GM12878 (cell line): ENCODE measurements around the gene GAD2. TPM values are rescaled to one million over a fixed set of nuclear protein-coding genes. Genes with fewer than 3 reads are reported as not detected.

Experiments
- ATAC-seq: fragments of 200-7000 bp; cut with Tn5 transposase; 3 replicates; pipeline ENCODE4 v1.9.1; 2020; ENCODE audit warnings: mild to moderate bottlenecking, moderate library complexity
- BruUV-seq: library from RNA; stranded (reverse); fragments of 400-500 nt; replicated peaks from 2 replicates; lab custom pipeline; 2021; lab: Mats Ljungman, UMichigan
- CTCF ChIA-PET: fragments of 300-600 bp; sonication (Branson Sonifier 250); formaldehyde crosslinking; extraction: SDS; loops from one replicate; lab custom pipeline; 2021; ENCODE audit warnings: inconsistent platforms; lab: Yijun Ruan, JAX
- POLR2A ChIA-PET: fragments of 350-600 bp; formaldehyde crosslinking; extraction: SDS; loops from one replicate; lab custom pipeline; 2021; ENCODE audit warnings: inconsistent platforms; lab: Charles Lee
- RAD21 ChIA-PET: fragments of 300-600 bp; sonication (Branson Sonifier 250); formaldehyde crosslinking; loops from one replicate; lab custom pipeline; 2023; ENCODE audit warnings: antibody characterized with exemption; ENCODE audit not compliant: unreplicated experiment; lab: Charles Lee
- SMC1A ChIA-PET: fragments of 300-600 bp; sonication (Branson Sonifier 250); formaldehyde crosslinking; loops from one replicate; lab custom pipeline; 2023; ENCODE audit not compliant: unreplicated experiment, uncharacterized antibody; lab: Charles Lee
- DNase-seq: peaks from one replicate; pipeline ENCODE4 v3.0.0-alpha.2; 2011; ENCODE audit warnings: low read depth, low spot score
- FAIRE-seq: peaks from 3 replicates; lab custom pipeline; 2011; peaks lifted over from hg19 to GRCh38; lab: Jason Lieb, UNC
- H2AFZ ChIP-seq: 2 replicates; pipeline ENCODE4 v1.6.0; 2011; ENCODE audit warnings: low read depth, low read length, control low read depth; ENCODE audit not compliant: control insufficient read depth
- H3K27ac ChIP-seq: 2 replicates; pipeline ENCODE4 v1.5.1; 2011; ENCODE audit warnings: control low read depth; ENCODE audit not compliant: control insufficient read depth, insufficient read depth
- H3K27me3 ChIP-seq, 2 experiments: replicated peaks in 1 of 2; 2 replicates each; pipeline versions ENCODE4 v1.6.0 to v1.6.1; 2011; ENCODE audit warnings: low read length in 1 of 2; ENCODE audit not compliant: control insufficient read depth in 2 of 2, insufficient read depth in 2 of 2
- H3K36me3 ChIP-seq, 2 experiments: 2 replicates each; pipeline ENCODE4 v1.5.1; 2011; ENCODE audit warnings: low read length in 1 of 2; ENCODE audit not compliant: control insufficient read depth in 2 of 2, insufficient read depth in 2 of 2
- H3K4me1 ChIP-seq: 2 replicates; pipeline ENCODE4 v1.6.1; 2011; ENCODE audit warnings: mild to moderate bottlenecking, low read length, moderate library complexity, mixed read lengths; ENCODE audit not compliant: control insufficient read depth, insufficient read depth
- H3K4me2 ChIP-seq: 2 replicates; pipeline ENCODE4 v1.6.0; 2011; ENCODE audit warnings: control low read depth; ENCODE audit not compliant: control insufficient read depth, insufficient read depth
- H3K4me3 ChIP-seq: fragments of 200-600 bp; sonication (generic); 2 replicates; pipeline ENCODE4 v1.5.1; 2016
- H3K79me2 ChIP-seq: 2 replicates; pipeline ENCODE4 v1.6.0; 2011; ENCODE audit warnings: low read length; ENCODE audit not compliant: control insufficient read depth, insufficient read depth
- H3K9ac ChIP-seq: 2 replicates; pipeline ENCODE4 v1.8.0; 2011; ENCODE audit warnings: low read length, control low read depth, mixed read lengths; ENCODE audit not compliant: control insufficient read depth, insufficient read depth
- H3K9me3 ChIP-seq: replicated peaks from 3 replicates; pipeline ENCODE4 v1.5.1; 2011; ENCODE audit warnings: mild to moderate bottlenecking, low read length; ENCODE audit not compliant: control insufficient read depth, insufficient read depth
- H4K20me1 ChIP-seq: 2 replicates; pipeline ENCODE4 v1.6.0; 2011; ENCODE audit not compliant: control insufficient read depth, insufficient read depth
- REST ChIP-seq: IDR thresholded peaks from 2 replicates; pipeline ENCODE4 v1.6.1; 2012; ENCODE audit warnings: mild to moderate bottlenecking, low read depth, low read length
- SREBF2 ChIP-seq: IDR thresholded peaks from 2 replicates; pipeline ENCODE4 v1.6.1; 2012; ENCODE audit warnings: mild to moderate bottlenecking, low read length
- ZBTB40 ChIP-seq: fragments of 450-650 bp; IDR thresholded peaks from 2 replicates; pipeline ENCODE4 v1.6.1; 2016; ENCODE audit warnings: mild to moderate bottlenecking, moderate library complexity, borderline replicate concordance
- WGBS: methylation state at CpG from one replicate; pipeline ENCODE4 v1.1.6; 2016; ENCODE audit warnings: low lambda C conversion rate; ENCODE audit not compliant: insufficient replicate concordance, insufficient coverage; ENCODE audit errors: missing lambda C conversion rate; 5-methylcytosine and 5-hydroxymethylcytosine counted together
- in situ Hi-C: fragments of 300-500 bp; cut with MboI; formaldehyde crosslinking; loops from 9 replicates; pipeline ENCODE4 v1.14.3; 2018; ENCODE audit warnings: mixed read lengths
- intact Hi-C: fragments of 100-400 bp; cut with micrococcal nuclease; formaldehyde crosslinking; loops from one replicate; pipeline ENCODE4 v1.14.2; 2022; ENCODE audit not compliant: unreplicated experiment
- polyA plus RNA-seq, 11 experiments: library from polyadenylated mRNA; depleted of rRNA in 4 of 11; unstranded in 6 of 11; stranded (reverse) in 5 of 11; fragments of >200 nt; fragmentation: Nextera tagmentation in 4 of 11; fragmentation: Illumina TruSeq in 1 of 11; extraction: Ambion mirVana in 4 of 11; extraction: Trizol in 1 of 11; gene quantifications; 1 replicate in 1 of 11; 2 replicates in 10 of 11; pipeline versions ENCODE4 v1.2.1 to v1.2.3, GENCODE V29; 2011 to 2016; ENCODE audit warnings: inconsistent platforms in 2 of 11, missing spikeins in 2 of 11, low read depth in 1 of 11
- total RNA-seq, 4 experiments: library from RNA; depleted of rRNA in 3 of 4; stranded (reverse); fragments of >200 nt in 3 of 4; fragmentation: Illumina TruSeq in 1 of 4; extraction: Trizol in 1 of 4; gene quantifications; 2 replicates each; pipeline versions ENCODE4 v1.2.1 to v1.2.3, GENCODE V29; 2013 to 2021

The GAD2 gene
- total and polyA plus RNA-seq, 10 of the 15 experiments (the other 5 are each of a cell fraction or from before 2014, with no cell fraction given): not detected

GRCh38 chr10:26249681-26250080 lies 33.1 kb downstream of the GAD2 start:
- Histone ChIP-seq H4K20me1 (no peaks in the 10 kb centered on the region), H3K4me1 (no peaks in the 10 kb centered on the region), H3K79me2 (no peaks in the 10 kb centered on the region), H2AFZ (no peak overlapping the region), H3K36me3 (no peaks in the 10 kb centered on the region), H3K27me3 (no peaks in the 10 kb centered on the region), H3K9ac (no peak overlapping the region), H3K4me2 (no peak overlapping the region), H3K27ac (no peak overlapping the region), H3K4me3 (no peak overlapping the region), H3K9me3 (no peaks in the 10 kb centered on the region)
- TF ChIP-seq SREBF2 (no peak), REST (peak; percentile 20; the same call in 1 of the 2 replicates), ZBTB40 (no peak)
- DNase-seq: no peak
- in situ Hi-C loops: no loop called here
- ATAC-seq: no peak
- CTCF ChIA-PET: interaction anchor here (1.4 kb wide), 1 partner anchor 21 kb away, joined by 5 read pairs; no protein-coding TSS in a partner anchor
- SMC1A ChIA-PET: no interaction called here
- RAD21 ChIA-PET: no interaction called here
- WGBS: 38% methylated on average over 5 of the region's 6 CpGs
- POLR2A ChIA-PET: no interaction called here
- BruUV-seq: no TSS peak
- intact Hi-C loops: no loop called here
- FAIRE-seq: no peak
